NCI-H2227 treated with DMSO at 0.1 percent for 48 hours (cell line): ENCODE measurements around the gene LMNA.
"Not testable (repeated sequence)": the region's sequence is repeated elsewhere in the genome, so short reads cannot be mapped to it uniquely, and the experiment has no call there.

Source experiments
- DNase-seq: peaks from one replicate; lab custom pipeline; 2025; lab: John Stamatoyannopoulos, UW

Gene LMNA

DNA sequence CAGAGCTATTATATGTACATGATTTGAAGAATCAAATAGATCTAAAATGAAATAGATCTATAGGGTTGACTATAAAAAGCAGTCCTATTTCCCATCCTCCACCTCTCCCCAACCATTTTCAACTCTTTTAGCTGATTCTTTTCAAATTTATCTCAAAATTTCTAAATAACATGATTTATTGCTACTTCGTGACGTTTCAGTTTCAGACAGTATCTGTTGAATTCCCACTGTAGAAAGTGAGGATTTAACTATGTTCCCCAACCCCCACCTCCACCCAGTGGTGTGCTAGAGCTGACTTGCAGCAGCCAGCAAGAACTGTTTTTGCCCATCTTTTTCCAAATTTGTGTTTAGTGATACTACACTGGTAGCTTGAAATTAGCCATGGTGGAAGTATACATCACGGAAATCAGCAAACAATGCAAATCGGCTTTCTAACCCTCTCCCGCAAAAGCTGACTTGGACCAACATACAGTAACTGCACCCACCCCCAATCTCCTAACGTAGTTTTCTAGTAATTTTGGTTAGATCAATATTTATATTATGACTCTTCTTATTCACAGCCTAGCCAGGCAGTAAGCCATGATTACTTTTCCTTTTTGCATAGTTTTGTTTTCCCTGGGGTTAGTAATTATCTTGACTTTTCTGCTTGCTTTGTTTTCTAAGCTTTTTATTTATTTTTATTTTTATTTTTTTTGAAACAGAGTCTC lies 49.8 kb downstream of the LMNA start:
- DNase-seq: no peak

DNA sequence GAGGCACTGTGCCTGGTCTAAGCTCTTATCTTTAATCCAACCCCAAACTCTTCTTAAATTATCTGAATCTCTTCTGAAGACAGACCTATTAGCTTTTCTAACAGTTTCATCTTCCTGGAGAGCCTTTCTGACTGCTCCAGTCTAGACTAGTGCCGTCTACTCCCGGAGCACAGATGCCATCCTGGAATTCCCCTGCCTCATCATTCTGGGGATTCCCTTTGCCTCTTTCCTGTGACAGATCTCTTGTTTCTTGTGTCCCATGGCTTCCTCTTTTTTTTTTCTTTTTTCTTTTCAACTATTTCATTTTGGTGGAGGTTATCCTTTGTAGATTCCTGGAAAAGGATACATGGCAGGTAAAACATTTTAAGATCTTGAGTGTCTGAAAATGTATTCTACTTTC lies 50.6 kb downstream of the LMNA start:
- DNase-seq: no peak

DNA sequence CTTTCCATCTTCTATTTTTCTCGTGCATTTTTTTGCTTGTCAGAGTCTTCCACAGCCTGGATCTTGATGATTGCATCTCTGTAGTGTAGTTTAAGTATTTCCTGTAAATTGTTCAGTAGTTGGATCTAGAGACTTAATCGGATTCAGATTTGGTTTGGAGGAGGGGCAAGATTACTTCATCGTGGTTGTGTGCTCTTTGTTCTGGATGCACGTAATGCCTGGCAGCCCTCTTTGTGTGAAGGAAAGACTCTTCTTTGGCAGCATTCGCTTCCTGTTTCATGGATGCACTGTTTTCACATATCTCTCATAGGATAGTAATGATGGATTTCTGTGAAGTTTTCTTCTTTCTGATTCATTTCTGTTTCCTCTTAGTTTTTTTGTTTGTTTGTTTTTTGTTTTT lies 53.0 kb downstream of the LMNA start:
- DNase-seq: no peak

DNA sequence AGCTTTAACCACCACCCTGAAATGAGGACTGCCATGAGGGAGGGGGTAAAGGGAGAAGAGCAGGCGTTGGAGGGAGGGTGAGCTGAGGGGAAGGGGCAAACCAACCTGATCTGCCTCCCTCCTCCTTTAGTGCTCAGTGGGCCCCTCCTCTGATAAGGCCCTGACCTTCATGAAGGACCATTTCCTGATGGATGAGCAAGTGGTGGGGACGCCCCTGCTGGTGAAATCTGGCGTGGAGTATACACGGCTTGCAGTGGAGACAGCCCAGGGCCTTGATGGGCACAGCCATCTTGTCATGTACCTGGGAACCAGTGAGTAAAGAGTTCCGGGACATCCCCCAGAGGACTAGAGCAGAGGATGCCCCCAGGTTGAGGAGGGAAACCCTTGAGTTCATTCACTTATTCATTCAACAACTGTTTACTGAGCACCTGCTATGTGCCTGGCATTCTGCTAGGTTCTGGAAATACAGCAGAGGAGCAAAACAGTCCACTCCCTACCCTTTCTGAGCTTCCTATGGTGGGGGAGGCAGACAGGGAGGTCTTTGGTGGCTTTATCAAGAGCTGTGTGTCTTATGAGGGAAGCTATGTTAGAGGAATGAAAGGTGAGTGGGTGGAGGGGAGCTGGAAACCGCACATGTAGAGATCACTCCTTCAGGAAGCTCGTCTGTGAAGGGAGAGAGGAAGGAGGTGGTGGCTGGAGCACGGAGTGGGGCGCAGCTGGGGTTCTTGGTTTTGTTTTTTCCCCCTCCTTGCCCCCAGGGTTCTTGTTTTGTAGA lies 58.4 kb downstream of the LMNA start:
- DNase-seq: no peak

DNA sequence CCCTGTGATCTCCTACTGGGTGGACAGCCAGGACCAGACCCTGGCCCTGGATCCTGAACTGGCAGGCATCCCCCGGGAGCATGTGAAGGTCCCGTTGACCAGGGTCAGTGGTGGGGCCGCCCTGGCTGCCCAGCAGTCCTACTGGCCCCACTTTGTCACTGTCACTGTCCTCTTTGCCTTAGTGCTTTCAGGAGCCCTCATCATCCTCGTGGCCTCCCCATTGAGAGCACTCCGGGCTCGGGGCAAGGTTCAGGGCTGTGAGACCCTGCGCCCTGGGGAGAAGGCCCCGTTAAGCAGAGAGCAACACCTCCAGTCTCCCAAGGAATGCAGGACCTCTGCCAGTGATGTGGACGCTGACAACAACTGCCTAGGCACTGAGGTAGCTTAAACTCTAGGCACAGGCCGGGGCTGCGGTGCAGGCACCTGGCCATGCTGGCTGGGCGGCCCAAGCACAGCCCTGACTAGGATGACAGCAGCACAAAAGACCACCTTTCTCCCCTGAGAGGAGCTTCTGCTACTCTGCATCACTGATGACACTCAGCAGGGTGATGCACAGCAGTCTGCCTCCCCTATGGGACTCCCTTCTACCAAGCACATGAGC lies 62.2 kb downstream of the LMNA start:
- no peak for DNase-seq

DNA sequence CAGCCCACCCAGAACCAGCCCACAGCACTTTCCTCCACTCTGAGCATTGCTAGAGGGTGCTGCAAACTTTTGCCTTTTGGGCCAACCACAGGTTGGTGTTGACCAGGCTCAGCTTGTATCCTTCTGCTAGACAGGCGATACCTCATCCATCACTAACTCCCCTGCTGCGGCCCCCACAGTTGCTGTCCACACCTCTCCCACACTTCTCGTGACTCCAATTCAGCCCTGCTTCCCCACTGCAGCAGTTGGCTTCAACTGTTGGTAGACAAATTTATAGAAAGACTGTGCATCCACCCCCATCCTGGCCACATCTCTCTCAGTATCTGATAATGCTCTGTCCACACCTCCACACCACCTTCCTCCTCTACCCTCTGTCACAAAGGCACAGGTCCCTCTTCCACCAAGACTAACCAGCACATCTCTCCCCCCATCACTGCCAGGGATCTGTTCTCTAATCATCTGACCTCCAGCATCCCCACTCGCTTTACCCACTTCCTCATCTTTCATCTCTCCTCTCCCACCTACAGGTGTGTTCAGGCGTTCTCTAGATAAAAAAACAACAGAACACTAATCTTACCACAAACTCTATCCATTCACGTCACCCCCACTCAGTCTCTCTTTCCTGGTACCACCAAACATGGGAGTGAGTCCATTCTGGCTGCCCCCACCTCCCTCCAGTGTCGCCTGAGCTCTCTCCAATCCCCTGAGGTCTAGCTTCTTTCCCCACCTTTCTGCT lies 63.6 kb downstream of the LMNA start:
- no peak for DNase-seq

DNA sequence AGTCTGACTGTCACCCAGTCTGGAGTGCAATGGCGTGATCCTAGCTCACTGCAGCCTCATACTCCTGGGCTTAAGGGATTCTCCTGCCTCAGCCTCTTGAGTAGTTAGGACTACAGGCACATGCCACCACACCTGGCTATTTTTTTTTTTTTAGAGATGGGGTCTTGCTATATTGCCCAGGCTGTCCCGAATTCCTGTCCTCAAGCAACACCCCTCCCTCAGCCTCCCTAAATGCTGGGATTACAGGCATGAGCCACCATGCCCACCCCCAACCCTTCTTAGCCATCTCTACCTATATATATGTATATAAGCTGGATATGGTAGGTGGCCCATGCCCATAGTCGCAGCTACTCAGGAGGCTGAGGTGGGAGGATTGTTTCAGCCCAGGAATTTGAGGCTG lies 66.0 kb downstream of the LMNA start:
- no peak for DNase-seq

DNA sequence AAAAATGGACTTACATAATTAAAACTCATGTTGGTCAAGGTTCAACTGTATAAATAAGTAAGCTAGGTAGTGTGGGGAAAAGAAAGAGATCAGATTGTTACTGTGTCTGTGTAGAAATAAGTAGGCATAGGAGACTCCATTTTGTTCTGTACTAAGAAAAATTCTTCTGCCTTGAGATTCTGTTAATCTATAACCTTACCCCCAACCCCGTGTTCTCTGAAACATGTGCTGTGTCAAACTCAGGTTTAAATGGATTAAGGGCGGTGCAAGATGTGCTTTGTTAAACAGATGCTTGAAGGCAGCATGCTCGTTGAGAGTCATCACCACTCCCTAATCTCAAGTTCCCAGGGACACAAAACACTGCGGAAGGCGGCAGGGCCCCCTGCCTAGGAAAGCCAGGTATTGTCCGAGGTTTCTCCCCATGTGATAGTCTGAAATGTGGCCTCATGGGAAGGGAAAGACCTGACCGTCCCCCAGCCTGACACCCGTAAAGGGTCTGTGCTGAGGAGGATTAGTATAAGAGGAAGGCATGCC lies 66.9 kb downstream of the LMNA start:
- not testable (repeated sequence) for DNase-seq

DNA sequence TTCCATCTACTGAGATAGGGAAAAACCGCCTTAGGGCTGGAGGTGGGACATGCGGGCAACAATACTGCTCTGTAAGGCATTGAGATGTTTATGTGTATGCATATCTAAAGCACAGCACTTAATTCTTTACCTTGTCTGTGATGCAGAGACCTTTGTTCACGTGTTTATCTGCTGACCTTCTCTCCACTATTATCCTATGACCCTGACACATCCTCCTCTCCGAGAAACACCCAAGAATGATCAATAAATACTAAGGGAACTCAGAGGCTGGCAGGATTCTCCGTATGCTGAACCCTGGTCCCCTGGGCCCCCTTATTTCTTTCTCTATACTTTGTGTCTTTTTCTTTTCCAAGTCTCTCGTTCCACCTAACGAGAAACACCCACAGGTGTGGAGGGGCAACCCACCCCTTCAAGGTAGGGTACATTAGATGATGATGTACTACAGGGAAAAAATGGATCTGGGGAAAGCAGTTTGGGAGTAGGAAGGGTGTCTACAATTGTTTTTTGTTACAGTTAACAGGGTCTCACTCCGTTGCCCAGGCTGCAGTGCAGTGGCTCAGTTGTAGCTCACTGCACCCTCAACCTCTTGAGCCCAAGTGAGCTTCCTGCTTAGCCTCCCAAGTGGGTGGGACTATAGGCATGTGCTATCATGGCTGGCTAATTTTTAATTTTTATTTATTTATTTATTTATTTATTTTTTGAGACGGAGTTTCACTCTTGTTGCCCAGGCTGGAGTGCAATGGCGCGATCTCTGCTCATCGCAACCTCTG lies 67.7 kb downstream of the LMNA start:
- DNase-seq: not testable (repeated sequence)

DNA sequence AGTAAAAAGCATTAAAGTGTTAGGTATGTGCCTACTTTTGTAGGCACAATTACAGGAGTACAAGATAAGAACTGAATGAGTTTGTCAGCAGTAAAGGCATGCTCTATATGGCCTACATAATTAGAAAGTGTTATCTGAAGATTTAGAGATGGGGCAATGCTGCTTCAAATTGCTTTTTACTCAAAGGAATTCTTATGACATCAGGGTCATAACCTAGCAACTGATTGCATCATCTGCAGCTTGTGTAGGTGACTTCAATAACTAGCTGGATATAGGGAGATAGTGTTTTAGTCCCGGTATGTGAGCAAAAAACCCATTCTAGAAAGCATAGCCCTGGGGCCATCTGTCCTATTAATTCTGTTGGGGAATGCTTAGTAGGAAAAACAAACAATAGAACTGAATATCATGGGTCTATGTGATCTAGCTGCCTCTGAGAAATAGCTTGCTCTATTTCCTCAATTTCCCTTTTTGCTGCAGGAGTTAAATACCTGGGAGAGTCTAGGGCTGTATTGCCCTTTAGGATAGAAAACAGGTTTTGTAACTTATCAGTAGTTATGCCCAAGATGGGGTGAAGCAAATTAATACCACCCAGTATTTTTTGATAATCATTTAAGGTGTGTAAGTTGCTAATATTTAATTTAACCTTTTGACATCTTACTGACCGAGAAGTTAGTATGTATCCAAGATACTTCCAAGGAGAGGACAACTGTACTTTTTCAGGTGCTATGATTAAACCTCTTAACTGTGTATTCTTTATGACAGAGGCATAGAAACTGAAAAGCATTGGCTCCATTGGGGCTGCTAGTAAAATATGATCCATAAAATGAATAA lies 72.1 kb downstream of the LMNA start:
- not testable (repeated sequence) for DNase-seq
